ENCODE data around the gene OLFM1.
"Not testable (repeated sequence)": the region's sequence is repeated elsewhere in the genome, so short reads cannot be mapped to it uniquely, and the experiment has no call there.

Gene OLFM1

DNA sequence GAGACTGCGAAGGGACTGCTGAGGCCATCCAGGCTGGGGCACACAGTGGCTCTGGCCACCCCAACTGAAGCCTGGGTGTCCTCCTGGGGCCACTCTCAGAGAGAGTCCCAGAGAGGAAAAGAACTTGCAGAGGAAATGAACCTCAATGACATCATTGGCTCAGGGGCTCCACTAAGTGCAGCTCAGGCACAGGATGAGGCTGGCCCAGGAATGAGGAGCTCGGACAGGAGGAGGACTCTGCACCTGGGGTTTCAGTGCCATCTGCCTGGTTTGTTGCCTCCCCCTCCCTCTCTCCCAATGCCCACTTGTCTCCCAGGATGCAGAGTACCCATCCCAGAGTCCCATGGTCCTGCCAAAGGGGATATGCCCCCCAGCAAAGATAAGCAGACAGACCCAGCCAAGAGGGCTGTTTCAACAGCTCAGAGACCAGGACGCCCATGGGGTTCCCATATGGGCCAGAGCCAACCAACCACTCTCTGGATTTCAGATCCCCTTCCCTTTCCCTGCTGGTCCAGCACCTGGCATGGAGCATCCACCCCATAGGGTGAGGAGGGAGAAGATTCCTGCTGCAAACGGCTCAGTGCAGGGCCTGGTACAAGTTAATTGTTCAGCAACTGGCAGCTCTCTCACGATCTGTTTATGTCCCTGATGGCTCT lies 26.9 kb upstream of the OLFM1 start:
- DNase-seq (ENCODE audit: low read depth), result no peak

DNA sequence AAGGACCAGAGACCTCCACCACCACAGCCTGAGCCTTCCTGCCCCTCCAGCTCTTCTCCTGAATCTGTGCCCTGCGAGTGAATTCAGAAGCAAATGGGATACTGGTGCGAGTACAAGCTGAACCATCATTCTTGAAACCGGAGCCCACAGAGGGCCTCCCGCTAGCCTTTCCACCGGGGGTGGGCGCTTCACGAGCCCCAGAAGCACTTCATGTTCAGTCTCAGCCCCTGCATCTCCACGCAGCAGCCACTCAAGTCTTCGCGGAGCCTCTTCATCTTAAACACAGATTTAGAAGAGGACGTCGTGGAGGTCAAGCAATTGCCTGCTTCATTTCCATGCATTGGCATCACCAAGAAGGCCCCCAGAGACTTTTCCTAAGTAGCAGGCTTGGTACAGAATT lies 26.0 kb upstream of the OLFM1 start:
- no peak for DNase-seq (ENCODE audit: low read depth)

DNA sequence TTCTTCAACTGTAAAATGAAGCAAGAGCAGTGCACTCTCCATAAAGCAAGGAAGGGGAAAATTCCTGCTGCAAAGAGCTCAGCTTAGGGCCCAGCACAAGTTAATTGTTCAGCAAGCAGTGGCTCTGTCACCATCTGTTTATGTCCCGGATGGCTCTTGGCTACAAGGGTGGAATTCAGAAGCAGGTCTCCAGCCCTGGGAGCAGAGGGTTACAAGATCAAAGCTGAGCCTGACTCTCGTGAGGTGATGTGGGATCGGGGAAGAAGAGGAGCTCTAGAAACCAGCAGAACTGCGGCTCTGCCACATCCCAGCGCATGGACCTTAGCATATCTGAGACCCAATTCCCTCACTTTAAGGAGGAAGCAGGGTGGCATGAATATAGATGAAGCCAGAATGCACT lies 25.2 kb upstream of the OLFM1 start:
- DNase-seq (ENCODE audit: low read depth), result no peak

DNA sequence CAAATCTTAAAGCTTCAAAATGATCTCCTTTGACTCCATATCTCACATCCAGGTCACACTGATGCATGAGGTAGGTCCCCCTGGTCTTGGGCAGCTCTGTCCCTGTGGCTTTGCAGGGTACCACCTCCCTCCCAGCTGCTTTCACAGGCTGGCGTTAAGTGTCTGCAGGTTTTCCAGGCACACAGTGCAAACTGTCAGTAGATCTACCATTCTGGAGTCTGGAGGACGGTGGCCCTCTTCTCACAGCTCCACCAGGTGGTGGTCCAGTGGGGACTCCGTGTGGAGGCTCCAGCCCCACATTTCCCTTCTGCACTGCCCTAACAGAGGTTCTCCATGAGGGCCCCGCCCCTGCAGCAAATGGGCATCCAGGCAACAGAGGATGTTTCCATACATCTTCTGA lies 24.0 kb upstream of the OLFM1 start:
- DNase-seq (ENCODE audit: low read depth), result not testable (repeated sequence)

DNA sequence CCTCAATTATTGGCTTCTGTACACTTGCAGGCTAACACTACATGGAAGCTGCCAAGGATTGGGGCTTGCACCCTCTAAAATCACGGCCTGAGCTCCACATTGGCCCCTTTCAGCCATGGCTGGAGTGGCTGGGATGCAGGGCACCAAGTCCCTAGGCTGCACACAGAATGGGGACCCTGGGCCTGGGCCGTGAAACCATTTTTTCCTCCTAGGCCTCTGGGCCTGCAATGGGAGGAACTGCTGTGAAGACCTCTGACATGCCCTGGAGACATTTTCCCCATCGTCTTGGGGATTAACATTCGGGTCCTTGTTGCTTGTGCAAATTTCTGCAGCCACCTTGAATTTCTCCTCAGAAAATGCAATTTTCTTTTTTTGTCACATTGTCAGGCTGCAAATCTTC lies 23.6 kb upstream of the OLFM1 start:
- not testable (repeated sequence) for DNase-seq (ENCODE audit: low read depth)

DNA sequence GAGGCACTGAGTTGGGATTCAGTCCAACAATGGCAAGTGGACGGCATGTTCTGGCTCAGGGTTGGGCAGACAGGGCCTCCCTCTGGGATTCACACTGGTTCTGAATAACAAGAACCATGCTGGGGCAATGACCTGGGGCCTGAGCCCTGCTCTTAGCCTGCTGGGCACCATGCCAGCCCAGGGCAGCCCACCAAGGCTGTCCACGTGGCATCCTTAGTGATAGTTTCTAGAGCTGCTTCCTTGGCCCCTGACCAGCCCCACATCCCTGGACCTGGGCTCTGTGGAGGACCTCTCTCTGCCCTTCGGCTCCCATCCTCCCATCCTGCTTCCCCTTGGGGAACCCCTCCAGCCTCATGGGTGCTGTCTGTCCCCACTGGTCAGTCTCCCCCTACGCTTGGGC lies 22.3 kb upstream of the OLFM1 start:
- DNase-seq (ENCODE audit: low read depth), result no peak

DNA sequence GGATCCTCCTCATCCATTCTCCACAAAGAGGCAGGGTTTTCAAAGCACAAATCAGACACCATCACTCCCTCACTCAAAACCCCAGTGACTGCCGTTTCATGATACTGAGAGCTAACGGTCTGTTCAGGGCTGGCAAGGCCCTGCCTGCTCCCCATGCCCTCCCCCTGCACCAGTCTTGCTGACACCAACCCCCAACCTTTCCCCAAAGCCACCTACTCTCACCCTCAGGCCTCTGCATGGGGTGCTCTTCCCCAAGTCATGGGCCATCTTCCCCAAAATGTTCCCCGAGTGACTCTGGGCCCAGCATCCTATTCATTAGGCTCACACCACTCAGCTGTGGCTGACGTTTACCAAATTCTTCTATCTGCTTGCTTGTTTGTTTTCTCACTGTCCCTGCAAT lies 21.7 kb upstream of the OLFM1 start:
- DNase-seq (ENCODE audit: low read depth), result no peak

DNA sequence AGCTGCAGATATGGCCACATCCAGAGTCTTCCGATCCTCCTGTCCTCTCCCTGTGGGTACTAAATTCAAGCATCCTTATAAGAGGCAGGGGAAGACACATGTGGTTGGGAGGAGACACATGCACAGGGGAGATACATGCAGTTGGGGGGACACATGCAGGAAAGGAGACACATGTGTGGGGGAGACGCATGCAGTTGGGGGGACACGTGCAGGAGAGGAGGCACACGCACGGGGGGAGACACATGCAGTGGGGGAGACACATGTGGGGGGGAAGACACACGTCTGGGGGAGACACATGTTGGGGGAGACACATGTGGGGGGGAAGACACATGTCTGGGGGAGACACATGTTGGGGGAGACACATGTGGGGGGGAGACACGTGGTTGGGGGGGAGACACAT lies 21.2 kb upstream of the OLFM1 start:
- no peak for DNase-seq (ENCODE audit: low read depth)

DNA sequence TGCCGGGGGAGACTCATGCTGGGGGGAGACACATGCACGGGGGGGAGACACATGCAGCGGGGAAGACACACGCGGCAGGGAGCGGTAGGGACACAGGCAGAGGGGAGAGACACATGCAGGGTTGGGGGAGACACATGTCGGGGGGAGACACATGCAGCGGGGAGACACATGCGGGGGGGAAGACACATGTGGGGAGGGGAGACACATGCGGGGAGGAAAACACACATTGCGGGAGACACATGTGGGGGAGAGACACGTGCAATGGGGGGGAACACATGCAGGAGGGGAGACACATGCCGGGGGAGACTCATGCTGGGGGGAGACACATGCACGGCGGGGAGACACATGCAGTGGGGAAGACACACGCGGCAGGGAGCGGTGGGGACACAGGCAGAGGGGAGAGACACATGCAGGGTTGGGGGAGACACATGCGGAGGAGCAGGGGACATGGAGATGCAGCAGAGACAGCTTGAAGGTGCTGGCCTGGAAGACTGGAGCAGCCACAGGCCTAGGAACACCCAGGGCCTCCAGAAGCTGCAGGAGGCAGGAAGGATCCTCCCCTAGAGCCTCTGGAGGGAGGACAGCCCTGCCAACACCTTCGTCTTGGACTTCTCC lies 20.3 kb upstream of the OLFM1 start:
- no peak for DNase-seq (ENCODE audit: low read depth)

DNA sequence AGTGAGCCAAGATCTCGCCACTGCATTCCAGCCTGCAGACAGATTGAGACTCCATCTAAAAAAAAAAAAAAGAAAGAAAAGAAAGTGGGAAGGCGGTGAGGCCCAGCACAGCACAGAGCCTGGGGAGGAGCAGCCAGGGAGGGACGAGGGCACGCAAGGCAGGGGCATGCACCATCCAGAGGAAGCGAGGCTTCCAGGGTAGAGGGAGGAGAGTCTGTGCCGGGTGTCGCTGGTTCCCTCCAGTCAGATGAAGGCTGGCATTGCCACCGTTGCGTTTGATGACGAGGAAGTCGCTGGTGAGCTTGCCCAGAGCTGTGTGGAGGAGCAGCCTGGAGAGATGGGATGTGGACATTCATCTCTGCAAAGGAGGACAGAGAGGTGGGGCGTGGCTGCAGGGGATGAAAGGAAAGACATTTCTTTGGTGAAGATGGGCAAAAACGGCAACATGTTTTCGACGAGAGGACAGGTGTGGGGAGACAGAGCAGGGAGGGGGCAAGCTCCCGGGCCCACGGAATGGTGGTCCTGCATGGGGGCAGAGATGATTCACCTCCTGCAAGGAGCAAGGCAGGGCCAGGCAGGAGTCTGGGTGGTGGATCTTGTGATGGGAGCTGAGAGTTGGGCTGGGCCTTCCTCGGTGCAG lies 18.6 kb upstream of the OLFM1 start:
- DNase-seq (ENCODE audit: low read depth), result no peak

DNA sequence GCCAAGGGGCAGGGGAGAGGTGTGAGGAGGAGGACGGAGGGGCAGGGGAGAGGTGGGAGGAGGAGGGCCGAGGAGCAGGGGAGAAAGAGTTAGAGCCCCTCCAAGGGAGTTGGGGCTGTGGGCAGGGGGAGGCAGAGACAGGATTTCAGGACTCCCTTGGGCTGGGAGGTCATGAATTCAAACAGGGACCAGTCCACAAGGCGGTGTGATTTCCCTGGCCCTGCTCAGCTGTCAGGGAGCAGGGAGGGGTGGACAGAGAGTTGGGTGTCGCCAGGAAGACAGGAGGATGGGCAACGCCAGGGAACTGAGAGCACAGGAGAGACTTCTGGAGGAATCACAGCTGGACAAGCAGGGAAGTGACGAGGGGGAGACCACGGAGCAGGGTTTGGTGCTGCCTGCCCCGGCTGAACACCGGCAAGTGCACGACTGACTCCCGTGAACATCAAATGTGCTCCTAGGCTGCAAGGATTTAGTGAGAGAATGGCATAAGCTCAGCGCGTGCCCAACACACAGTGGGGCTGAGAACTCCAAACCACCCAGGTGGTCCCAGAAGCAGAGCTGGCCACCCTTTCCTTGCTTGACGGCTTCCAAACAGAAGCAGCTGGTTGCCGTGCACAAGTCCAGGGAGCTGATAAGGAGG lies 17.8 kb upstream of the OLFM1 start:
- no peak for DNase-seq (ENCODE audit: low read depth)

DNA sequence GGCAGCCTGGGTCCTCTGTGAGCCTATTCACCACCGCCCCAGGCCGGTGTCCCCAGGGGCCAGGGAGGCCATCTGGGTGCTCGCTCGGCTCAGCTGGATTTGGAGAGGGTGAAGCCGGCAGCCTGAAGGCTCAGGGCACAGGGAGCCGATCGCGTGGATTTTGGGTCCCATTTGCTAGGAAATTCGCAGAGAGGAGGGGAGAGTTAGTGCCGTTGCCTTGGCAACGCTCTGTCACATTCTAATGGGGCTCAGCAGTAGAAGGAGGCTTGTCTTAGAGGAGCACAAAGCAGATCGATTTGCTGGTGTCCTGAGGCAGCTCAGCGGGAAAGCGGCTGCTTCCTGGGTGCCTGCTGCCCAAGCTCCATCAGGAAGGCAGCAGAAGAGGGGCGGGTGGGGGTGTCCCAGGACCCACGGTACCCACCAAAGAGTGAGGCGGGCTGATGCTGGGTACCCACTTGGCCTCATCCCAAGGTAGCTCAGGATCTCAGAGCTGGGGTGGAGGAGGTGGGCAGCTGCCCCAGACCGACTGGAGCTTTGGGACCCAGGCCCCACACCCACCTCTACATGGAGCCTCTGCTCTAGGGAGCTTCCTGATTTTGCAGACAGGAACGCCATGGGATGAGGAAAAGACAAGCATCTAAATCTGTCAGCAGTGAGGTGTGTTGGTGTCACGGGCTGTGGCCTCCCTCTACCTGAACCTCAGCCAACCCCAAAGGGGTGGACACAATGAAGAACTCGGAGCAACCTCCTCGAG lies 17.1 kb upstream of the OLFM1 start:
- no peak for DNase-seq (ENCODE audit: low read depth)

DNA sequence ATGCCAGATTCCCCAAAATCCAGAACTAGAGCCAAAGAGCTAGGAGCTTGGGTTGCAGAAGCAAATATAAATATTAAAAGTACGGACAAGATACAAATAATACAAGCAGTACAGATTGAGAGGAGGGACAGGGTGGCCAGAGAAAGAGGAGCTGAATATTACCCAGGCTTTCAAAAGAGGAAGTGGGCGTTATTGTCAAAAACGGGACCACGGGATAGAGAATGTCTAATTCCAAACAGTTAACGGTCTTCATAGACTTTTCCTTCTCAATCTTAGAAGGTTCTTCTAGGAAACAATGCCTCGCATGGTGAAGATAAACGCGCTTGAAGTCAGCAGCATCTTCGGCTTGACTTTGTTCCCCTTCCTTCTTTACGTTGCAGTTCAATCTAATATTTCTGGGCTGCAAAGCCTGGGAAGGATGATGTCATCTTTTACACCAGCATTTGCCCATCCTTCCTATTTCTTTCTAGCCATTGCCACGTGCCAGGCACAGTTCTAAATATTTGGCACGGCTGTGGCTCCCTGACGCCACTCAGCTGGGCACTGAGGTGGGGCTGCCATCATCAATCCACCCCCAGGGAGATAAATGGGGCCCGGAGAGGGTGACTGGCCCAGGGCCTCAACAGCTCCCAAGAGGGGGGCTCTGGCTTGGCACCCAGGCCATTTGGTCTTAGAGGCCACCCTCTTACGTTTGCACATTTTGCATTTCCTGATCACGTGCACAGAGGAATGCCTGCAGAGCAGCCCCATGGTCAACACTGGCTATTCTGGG lies 16.3 kb upstream of the OLFM1 start:
- no peak for DNase-seq (ENCODE audit: low read depth)

DNA sequence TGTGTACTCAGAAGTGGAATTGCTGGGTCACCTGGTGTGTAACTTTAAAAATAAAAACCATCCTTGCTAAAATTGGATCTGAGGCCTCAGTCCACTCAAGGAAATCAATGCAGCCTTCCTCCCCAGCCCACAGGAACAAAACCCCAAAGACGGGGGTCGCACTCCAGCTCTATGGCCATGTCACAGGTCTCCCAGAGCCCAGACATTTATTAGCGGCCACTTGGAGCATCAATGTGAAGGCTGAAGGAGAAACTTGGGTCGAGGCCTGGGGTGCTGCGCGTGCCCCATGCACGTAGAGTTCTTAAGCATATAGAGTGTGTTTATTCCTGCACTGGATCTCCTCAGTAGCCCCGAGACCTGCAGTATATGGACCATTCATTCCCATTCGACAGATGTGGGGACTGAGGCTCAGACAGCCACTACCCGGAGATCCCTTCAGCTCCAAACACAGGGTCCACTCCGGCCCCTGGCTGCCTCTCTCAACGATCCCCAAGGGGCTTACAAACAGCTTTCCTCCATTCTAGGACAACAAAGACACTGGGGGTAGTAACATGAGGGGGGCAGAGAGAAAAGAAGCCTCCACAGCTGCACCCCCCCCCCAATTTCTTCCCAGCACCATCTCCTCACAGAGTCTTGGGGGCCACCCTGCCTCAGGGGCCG lies 14.3 kb upstream of the OLFM1 start:
- DNase-seq (ENCODE audit: low read depth), result no peak

DNA sequence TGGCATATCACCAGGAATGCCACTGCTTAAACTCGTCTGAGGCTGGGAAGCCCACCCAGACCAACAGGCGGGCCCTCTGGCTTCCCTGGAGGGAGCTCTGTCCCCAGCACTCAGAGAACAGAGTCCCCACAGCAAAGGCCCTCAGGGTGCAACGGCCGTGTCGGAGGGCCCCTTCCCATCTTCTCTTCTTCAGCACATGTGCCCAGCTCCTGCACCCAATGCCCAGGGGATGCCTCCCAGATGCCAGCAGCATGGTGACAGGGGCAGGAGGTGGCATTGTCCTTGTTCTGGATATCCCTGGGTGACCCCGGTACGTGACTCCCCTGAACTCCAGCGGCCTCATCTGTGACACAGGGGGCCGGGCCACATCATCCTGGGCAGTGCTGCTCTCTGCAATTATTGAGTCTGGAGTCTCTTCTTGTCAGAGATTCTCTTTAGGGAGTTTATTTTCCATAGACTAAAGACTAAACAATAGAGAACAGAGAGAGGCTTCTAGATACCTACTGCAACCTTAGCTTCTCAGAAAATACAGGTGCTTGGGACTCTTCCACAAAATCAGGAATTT lies 13.6 kb upstream of the OLFM1 start:
- no peak for DNase-seq (ENCODE audit: low read depth)

DNA sequence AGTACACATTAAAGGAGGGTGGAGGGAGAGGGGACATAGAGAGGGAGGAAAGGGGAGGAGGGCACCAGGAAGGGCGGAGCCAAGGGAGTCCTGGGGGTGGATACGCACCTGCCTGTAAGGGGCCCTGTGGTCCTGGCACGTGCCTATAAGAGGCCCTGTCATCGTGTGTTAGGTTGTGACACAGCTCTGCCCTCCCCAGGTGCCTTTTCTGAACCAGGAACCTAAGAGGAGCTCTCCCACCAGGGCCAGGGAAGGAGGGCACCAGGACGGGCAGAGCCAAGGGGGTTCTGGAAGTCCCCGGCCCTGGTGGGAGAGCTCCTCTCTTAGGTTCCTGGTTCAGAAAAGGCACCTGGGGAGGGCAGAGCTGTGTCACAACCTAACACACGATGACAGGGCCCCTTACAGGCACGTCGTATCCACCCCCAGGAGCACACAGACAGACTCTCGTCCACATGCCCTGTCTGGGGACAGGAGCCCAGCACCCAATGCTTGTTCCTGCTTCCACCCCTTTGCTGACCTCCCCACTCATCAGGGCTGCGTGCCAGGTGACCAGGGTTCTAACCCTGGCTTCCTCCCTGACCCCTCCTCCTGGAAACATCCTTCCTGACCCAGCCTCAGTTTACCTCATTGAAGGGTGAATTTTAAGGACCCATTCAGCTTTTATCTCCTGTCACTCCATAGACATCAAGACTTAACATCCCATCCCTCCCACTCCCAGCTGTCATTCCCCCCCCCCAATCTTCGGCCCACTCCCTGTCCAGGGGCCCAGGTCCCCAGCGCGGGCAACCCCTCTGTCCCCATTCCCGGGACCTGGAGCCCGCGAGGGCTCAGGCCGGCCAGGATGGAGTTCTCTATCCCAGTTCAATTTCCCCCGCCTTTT lies 12.9 kb upstream of the OLFM1 start:
- DNase-seq (ENCODE audit: low read depth), result no peak

DNA sequence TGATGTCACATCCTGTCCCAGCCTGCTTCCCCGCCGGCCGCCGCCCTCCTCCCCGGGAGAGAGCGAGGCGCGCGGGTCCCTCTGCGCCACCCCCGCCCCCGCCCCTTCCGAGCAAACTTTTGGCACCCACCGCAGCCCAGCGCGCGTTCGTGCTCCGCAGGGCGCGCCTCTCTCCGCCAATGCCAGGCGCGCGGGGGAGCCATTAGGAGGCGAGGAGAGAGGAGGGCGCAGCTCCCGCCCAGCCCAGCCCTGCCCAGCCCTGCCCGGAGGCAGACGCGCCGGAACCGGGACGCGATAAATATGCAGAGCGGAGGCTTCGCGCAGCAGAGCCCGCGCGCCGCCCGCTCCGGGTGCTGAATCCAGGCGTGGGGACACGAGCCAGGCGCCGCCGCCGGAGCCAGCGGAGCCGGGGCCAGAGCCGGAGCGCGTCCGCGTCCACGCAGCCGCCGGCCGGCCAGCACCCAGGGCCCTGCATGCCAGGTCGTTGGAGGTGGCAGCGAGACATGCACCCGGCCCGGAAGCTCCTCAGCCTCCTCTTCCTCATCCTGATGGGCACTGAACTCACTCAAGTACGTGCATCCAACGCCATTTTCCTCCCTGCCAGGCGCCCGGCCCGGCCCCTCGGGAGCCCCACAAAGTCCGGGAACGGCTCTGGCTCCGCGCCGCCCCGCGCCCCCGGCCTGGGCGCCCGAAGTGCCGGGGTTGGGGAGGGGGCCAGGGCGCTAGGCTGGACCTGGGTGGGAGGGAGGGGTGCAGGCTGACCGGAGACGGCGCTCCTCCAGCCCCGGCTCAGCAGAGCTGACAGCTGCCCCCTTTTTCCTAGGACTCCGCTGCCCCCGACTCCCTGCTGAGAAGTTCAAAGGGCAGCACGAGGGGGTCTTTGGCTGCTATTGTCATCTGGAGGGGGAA lies 12.0 kb upstream of the OLFM1 start:
- no peak for DNase-seq (ENCODE audit: low read depth)

DNA sequence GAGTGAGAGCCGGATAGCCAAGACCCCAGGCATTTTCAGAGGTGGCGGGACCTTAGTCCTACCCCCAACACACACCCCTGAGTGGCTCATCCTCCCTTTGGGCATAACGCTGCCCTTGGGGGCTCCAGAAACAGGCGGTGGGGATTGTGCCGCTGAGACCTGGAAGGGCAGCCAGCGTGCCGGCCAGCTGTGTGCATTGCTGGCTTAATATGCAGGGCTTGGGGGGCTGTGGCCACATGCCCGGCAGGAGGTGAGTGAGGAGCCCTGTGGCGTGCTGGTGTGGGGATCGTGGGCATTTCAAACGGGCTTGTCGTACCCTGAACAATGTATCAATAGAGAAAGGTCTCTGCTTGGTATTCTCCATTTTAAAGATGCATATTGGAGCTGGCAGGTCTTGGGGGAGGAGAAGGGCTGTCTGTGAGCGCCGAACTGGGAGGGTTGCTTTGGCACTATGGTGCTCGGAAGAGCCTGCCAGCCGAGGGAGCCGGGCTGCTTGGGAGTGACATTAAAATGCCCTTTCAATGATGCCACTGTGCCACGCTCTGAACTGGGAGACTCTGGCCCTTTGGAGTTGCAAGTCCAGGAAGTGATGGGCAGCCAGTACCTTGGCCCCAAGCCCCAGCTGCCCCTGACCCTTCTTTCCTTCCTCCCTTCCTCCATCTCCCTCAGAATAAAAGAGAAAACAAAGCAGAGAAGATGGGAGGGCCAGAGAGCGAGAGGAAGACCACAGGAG lies 11.2 kb upstream of the OLFM1 start:
- DNase-seq (ENCODE audit: low read depth), result no peak

Measured in HS-27A (cell line).